ENCODE measurements around the gene WDR49.

Gene WDR49

GRCh38 chr3:167487556-167487955 lies 166.2 kb downstream of the WDR49 start:
- DNase-seq (ENCODE audit: low spot score) = no peak

DNA sequence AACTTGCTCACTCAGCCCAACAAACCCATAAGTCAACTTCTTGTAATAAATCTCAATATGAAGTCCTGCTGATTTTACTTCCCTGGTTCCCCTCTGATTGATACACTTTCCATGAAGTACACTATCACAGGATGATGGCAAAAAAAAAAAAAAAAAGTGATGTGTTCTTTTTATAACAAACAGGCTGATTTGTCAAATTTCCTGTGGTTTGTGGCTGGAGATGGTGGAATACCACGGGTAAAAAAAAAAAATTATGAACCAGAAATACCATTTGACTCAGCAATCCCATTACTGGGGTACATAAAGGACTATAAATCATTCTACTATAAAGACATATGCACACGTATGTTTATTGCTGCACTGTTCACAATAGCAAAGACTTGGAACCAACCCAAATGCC lies 169.2 kb downstream of the WDR49 start:
- DNase-seq (ENCODE audit: low spot score) = no peak

- DNase-seq (ENCODE audit: low spot score) = no peak
Measured at GRCh38 chr3:167483708-167484475, 169.8 kb downstream of the WDR49 start.

- no peak for DNase-seq (ENCODE audit: low spot score)
Measured at GRCh38 chr3:167481164-167481563, 172.6 kb downstream of the WDR49 start.

- no peak for DNase-seq (ENCODE audit: low spot score)
Measured at GRCh38 chr3:167480748-167481147, 173.0 kb downstream of the WDR49 start.

- DNase-seq (ENCODE audit: low spot score) = no peak
Measured at GRCh38 chr3:167473863-167474262, 179.9 kb downstream of the WDR49 start, which contains the start of gene SERPINI2. TSS of gene SERPINI2 (minus strand) at chr3:167474042. CDS start at chr3:167471834, 2,208 bp downstream.

GRCh38 chr3:167469381-167469780 lies 184.4 kb downstream of the WDR49 start:
- DNase-seq (ENCODE audit: low spot score) = no peak

DNA sequence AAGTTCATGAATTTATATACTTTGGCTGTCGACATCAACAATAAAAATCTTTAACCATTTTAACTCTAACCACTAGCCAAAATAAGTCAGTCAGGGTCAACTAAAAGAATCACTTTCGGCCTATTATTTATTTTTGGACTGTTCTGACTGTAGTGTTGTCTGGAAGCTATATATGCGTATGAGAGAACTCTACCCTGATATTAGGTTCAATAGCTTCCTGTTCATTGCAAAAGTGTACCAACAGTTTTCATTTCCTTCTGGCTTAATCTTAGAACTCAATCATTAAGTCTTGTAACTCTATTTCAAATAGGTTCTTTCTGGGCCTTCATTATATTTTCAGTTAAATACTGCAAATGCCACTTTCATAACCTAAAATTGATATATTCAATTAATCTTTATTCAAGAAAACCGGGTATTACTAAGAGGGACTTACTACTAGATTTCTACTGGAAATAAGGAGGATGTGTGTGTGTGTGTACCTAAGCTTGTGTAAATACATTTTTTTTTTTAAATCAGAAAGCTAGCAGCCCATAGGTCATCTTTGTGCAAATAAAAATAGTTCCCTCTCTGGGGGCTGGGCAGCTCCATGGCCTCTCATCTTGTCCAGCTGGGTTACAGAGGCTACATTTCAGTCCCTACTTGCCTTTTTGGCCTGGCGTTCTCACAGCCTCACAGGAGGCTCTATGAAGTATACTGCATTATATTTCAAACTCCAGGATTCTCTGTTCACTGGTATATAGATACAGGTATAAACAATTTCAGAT lies 185.7 kb downstream of the WDR49 start:
- DNase-seq (ENCODE audit: low spot score) = no peak

DNA sequence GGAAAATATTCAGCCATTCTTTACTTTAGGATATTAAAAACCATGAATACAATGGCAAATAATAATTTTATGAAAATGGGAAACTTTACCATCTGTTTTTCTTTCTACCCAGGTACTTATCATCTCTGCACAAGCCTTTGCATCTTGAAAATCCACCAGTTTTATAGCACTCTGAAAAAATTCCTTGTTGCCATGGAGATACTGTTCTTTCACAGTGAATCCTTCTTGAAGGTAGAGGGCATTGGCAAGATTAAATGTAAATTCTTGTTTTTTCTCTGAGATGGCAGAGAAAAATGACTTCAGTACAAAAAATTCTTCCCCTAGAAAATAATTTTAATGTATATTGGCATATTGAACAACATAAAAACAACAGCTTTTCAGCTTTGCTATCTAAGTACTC lies 186.8 kb downstream of the WDR49 start:
- no peak for DNase-seq (ENCODE audit: low spot score)

DNA sequence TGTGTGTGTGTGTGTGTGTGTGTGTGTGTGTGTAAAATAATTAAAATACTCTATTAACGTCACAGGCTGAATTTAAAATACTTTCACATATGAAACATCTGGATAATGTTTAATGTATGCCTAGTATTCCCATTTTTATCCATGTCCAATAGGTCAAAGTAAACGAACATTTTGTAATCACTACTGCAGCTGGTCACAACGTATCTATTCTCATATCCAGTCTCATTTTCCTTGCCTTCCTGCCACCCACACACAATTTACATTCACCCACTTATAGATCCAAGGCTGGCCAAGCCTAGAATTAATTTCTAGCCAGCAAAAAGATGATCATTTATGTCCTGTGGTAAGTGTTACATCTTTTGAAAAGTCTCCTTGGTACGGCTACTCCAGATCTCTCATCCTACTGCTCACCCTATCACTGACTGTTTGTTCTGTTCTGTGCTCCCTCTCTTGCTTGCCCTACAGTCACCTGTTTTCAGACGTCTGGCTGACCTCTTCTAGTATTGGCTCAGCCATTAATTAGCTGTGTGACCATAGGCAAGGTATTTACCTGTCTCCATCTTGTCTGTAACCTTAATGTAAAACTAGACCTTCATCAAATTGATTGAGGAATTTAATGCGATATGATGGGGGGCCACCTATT lies 197.5 kb downstream of the WDR49 start:
- DNase-seq (ENCODE audit: low spot score) = no peak

DNA sequence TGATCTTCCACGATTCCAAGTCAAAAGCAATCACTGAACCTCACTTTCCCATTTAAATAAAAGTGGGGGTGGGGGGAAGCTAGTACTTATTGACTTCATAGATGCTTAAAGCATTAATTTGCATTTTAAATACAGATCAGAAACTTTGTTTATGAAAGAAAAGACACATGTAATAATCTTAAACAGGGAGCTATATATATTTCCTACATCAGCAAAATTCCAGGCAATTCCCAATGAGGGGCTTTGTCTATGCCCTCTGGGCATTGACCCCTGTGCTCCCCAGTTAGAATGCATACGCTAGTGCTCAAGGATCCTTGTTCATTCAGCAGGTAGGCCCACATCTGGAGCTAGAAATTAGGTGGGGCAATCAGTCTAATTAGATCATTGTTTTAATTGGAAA lies 199.9 kb downstream of the WDR49 start:
- no peak for DNase-seq (ENCODE audit: low spot score)

GRCh38 chr3:167451282-167451681 lies 202.5 kb downstream of the WDR49 start:
- no peak for DNase-seq (ENCODE audit: low spot score)

- DNase-seq (ENCODE audit: low spot score) = no peak
Measured at GRCh38 chr3:167450675-167451074, 203.1 kb downstream of the WDR49 start.

DNA sequence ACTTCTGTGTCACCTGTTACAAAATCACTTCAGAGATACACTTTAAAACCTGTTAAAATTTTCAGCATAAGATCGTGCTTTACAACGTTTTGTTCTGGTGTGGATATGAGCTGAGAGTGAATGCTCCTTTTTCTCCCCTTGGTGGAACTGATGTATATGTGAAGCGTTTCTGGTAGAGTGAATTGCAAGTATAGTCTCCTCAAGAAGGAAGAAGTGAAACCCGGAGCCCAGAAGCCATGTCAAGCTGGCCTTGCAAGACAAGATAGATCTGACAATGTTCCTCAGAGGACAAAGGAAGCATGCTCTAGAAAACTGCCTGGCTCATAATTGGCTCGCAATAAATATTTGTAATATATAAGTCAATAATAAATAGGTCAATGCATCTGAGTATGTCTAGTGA lies 203.5 kb downstream of the WDR49 start:
- no peak for DNase-seq (ENCODE audit: low spot score)

- DNase-seq (ENCODE audit: low spot score) = no peak
Measured at GRCh38 chr3:167445491-167445890, 208.3 kb downstream of the WDR49 start.

- no peak for DNase-seq (ENCODE audit: low spot score)
Measured at GRCh38 chr3:167441256-167441655, 212.5 kb downstream of the WDR49 start.

DNA sequence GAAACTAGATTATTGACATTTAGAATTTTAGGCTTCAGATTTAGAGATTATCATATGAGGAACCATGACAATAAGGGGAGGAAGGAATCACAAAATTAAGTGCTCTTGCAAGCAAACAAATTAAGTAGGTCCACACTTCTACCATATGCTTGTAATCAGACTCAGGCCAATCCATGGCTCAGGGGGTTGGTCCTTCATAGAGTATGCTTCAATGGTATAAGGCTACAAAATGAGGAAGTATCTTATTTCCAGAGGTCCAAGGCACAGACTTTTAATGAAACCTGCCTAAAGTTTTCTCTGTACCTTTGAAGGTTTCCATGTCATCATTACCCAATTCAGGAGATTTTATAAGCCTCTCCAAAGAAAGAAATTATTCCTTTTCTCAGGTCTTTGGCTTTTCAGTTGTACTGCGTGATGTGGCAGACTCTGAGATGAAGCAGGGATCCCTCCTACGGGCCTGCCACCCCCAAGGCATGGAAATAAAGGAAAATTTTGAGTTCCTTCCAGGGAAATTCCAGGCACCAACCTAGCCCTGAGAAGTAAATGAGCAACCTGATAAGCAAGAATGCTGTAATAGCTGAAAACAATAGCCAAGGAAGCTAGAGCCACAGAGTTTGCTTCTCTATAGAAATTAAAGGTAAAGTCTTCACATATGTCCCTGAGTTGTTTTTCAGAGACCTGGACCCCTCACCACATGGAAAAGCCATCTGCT lies 216.2 kb downstream of the WDR49 start:
- no peak for DNase-seq (ENCODE audit: low spot score)

All from kidney capillary endothelial cell (primary cell).